Testis (tissue), 3 donors: ENCODE data around the gene HBG2. TPM values are rescaled to one million over a fixed set of nuclear protein-coding genes. Genes with fewer than 3 reads are reported as not detected.

ENCODE experiments used
- DNase-seq: peaks from one replicate; pipeline ENCODE4 v3.0.0-alpha.2; 2019
- H3K27ac ChIP-seq, 2 donors: fragments of 200-600 bp; sonication (generic); one replicate each; pipeline ENCODE4 v1.5.1; 2019
- H3K27me3 ChIP-seq: fragments of 200-600 bp; sonication (generic); one replicate; pipeline ENCODE4 v1.5.1; 2019
- H3K36me3 ChIP-seq: fragments of 200-600 bp; sonication (generic); one replicate; pipeline ENCODE4 v1.5.1; 2017; ENCODE audit warnings: low read depth; ENCODE audit errors: missing control alignments
- H3K4me1 ChIP-seq: fragments of 200-600 bp; sonication (generic); one replicate; pipeline ENCODE4 v1.5.1; 2019
- H3K4me3 ChIP-seq, 2 donors: fragments of 200-600 bp; sonication (generic); one replicate each; pipeline ENCODE4 v1.5.1; 2017 to 2019
- H3K9me3 ChIP-seq: fragments of 200-600 bp; sonication (generic); one replicate; pipeline ENCODE4 v1.5.1; 2017
- POLR2A ChIP-seq: fragments of 450-650 bp; IDR thresholded peaks from one replicate; pipeline ENCODE4 v1.6.1; 2017; ENCODE audit warnings: antibody characterized with exemption, mild to moderate bottlenecking, moderate library complexity
- WGBS, 2 donors: methylation state at CpG; one replicate each; pipeline ENCODE4 v1.1.5; 2018; 5-methylcytosine and 5-hydroxymethylcytosine counted together
- intact Hi-C: fragments of 100-400 bp; cut with DNase I; formaldehyde crosslinking; loops from one replicate; pipeline ENCODE4 v1.15.1; 2023; ENCODE audit warnings: low total_unique reads
- polyA plus RNA-seq: library from polyadenylated mRNA; stranded (reverse); fragments of 350-450 nt; fragmentation: Illumina TruSeq; extraction: RNeasy Lipid Tissue Mini Kit (QIAGEN cat#74804); gene quantifications from one replicate; pipeline ENCODE4 v1.2.3, GENCODE V29; 2014; ENCODE audit warnings: low read depth, low replicate concordance; ENCODE audit not compliant: insufficient read depth
- total RNA-seq, 2 donors: library from RNA; depleted of rRNA; stranded (reverse); fragments of >200 nt; gene quantifications; one replicate each; pipeline ENCODE4 v1.2.3, GENCODE V29; 2016
- TF ChIP-seq, protein P1 (sequence below), 3 experiments: fragments of 450-650 bp in 2 of 3; fragments of 200-600 bp in 1 of 3; sonication (generic) in 1 of 3; IDR thresholded peaks; one replicate each; pipeline ENCODE4 v1.5.1; 2016 to 2019; ENCODE audit warnings: antibody characterized with exemption in 3 of 3, mild to moderate bottlenecking in 2 of 3, moderate library complexity in 1 of 3

Gene HBG2
- total and polyA plus RNA-seq, 3 donors from 2014 or later, result not detected

DNA sequence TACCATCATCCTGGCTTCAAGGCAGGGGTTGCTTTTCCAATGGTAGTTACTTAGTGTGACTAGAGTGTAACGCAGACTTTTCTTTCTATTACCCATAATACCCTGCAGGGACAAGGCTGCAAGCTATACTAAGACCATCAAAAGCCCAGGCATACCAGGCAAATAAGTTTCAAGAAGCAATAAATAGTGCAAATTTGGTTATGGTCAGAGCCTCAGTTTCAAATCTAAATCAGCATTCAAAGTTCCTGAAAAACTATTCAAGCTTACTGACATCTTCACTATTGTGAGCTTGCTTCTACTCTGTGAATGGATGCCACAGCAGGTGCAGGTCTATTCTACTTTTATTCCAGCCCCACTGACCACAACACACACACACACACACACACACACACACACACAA lies 25.2 kb downstream of the HBG2 start:
- DNase-seq, result no peak
- Histone ChIP-seq H3K27me3 (no peaks in the 10 kb centered on the region), H3K4me3 (no peak overlapping the region), H3K36me3 (no peaks in the 10 kb centered on the region), H3K9me3 (no peaks in the 10 kb centered on the region), H3K27ac (no peak overlapping the region), H3K4me1 (no peaks in the 10 kb centered on the region)
- TF ChIP-seq POLR2A, result no peak
- TF ChIP-seq, protein P1, sequence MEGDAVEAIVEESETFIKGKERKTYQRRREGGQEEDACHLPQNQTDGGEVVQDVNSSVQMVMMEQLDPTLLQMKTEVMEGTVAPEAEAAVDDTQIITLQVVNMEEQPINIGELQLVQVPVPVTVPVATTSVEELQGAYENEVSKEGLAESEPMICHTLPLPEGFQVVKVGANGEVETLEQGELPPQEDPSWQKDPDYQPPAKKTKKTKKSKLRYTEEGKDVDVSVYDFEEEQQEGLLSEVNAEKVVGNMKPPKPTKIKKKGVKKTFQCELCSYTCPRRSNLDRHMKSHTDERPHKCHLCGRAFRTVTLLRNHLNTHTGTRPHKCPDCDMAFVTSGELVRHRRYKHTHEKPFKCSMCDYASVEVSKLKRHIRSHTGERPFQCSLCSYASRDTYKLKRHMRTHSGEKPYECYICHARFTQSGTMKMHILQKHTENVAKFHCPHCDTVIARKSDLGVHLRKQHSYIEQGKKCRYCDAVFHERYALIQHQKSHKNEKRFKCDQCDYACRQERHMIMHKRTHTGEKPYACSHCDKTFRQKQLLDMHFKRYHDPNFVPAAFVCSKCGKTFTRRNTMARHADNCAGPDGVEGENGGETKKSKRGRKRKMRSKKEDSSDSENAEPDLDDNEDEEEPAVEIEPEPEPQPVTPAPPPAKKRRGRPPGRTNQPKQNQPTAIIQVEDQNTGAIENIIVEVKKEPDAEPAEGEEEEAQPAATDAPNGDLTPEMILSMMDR (IDR thresholded peaks at IDR 0.05), result no peak
- 100% methylated on average over 1 of the region's 1 CpG for WGBS, 2 donors
- intact Hi-C loops, result no loop called here

DNA sequence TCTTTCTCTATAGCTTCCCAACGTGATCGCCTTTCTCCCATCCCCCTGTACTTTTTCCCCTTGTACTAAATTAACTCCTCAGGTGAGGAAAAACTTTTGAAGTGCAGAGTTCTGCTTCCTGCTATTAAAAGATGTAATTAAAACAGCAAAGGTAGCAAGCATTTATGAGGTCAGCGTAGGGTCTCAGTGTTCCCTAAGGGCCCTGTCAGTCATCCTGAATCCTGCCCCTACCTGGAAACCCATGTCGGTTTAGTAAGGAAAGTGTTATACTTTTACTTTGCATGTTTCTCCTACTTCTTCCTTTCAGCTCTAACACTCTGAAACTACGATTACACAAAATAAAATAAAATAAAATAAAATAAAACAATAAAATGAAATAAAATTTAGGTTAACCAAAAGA lies 26.5 kb downstream of the HBG2 start:
- Histone ChIP-seq H3K4me1 (no peaks in the 10 kb centered on the region), H3K27ac (no peak overlapping the region), H3K36me3 (no peaks in the 10 kb centered on the region), H3K27me3 (no peaks in the 10 kb centered on the region), H3K9me3 (no peaks in the 10 kb centered on the region), H3K4me3 (no peak overlapping the region)
- DNase-seq, result no peak
- 73 to 77% methylated on average over 5 of the region's 5 CpGs for WGBS, 2 donors
- intact Hi-C loops, result no loop called here
- no peak for TF ChIP-seq POLR2A

DNA sequence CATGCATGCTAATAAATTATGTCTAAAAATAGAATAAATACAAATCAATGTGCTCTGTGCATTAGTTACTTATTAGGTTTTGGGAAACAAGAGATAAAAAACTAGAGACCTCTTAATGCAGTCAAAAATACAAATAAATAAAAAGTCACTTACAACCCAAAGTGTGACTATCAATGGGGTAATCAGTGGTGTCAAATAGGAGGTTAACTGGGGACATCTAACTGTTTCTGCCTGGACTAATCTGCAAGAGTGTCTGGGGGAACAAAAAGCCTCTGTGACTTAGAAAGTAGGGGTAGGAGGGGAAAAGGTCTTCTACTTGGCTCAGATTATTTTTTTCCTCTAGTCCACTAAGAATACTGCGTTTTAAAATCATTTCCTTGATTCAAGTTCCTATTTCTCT lies 26.9 kb downstream of the HBG2 start:
- no peaks in the 10 kb centered on the region for H3K9me3 ChIP-seq
- intact Hi-C loops, result no loop called here
- no peaks in the 10 kb centered on the region for H3K4me1 ChIP-seq
- no peak for DNase-seq
- 61 to 63% methylated on average over 1 of the region's 1 CpG for WGBS, 2 donors
- no peaks in the 10 kb centered on the region for H3K36me3 ChIP-seq
- no peak overlapping the region for H3K4me3 ChIP-seq
- TF ChIP-seq POLR2A, result no peak
- TF ChIP-seq, protein P1 (IDR thresholded peaks at IDR 0.05), result no peak
- no peak overlapping the region for H3K27ac ChIP-seq
- no peaks in the 10 kb centered on the region for H3K27me3 ChIP-seq

DNA sequence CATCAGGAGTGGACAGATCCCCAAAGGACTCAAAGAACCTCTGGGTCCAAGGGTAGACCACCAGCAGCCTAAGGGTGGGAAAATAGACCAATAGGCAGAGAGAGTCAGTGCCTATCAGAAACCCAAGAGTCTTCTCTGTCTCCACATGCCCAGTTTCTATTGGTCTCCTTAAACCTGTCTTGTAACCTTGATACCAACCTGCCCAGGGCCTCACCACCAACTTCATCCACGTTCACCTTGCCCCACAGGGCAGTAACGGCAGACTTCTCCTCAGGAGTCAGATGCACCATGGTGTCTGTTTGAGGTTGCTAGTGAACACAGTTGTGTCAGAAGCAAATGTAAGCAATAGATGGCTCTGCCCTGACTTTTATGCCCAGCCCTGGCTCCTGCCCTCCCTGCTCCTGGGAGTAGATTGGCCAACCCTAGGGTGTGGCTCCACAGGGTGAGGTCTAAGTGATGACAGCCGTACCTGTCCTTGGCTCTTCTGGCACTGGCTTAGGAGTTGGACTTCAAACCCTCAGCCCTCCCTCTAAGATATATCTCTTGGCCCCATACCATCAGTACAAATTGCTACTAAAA lies 27.8 kb downstream of the HBG2 start, which contains the start of gene HBB:
Gene HBB (minus strand): TSS at position 340 of the 579 bp plus-strand sequence. CDS start 50 bp downstream, at position 290.
- no peaks in the 10 kb centered on the region for H3K4me1 ChIP-seq
- no peak within 1 kb of the TSS for H3K4me3 ChIP-seq
- H3K27ac ChIP-seq, result no peak within 1 kb of the TSS
- H3K36me3 ChIP-seq, result no peaks in the 10 kb centered on the region
- H3K9me3 ChIP-seq, result no peaks in the 10 kb centered on the region
- no peak for TF ChIP-seq POLR2A
- TF ChIP-seq, protein P1 (IDR thresholded peaks at IDR 0.05), result no peak
- intact Hi-C loops, result no loop called here
- H3K27me3 ChIP-seq, result no peaks in the 10 kb centered on the region
- DNase-seq, result no peak
- 89 to 90% methylated on average over 3 of the region's 3 CpGs for WGBS, 2 donors

- intact Hi-C loops, result no loop called here
- Histone ChIP-seq H3K9me3 (no peaks in the 10 kb centered on the region), H3K4me3 (no peak overlapping the region), H3K27ac (no peak overlapping the region), H3K36me3 (no peaks in the 10 kb centered on the region), H3K4me1 (no peaks in the 10 kb centered on the region), H3K27me3 (no peaks in the 10 kb centered on the region)
- 55 to 62% methylated on average over 2 of the region's 2 CpGs for WGBS, 2 donors
- TF ChIP-seq, protein P1 (IDR thresholded peaks at IDR 0.05), result no peak
- no peak for TF ChIP-seq POLR2A
- DNase-seq, result no peak
Measured at GRCh38 chr11:5225480-5225871, 29.1 kb downstream of the HBG2 start.
